ENCODE measurements around the gene NRCAM.
"Not testable (repeated sequence)": the region's sequence is repeated elsewhere in the genome, so short reads cannot be mapped to it uniquely, and the experiment has no call there.

The NRCAM gene

GRCh38 chr7:108283252-108283651, 173.0 kb downstream of the NRCAM start:
- no peak for TF ChIP-seq CTCF (IDR thresholded peaks at IDR 0.05)
- Histone ChIP-seq H3K36me3 (no peaks in the 10 kb centered on the region), H3K27ac (no peak overlapping the region), H3K4me3 (ENCODE audit: low read depth in 1 of 2, low read length in 1 of 2) (no peak overlapping the region), H3K27me3 (peaks cover 5% of the 10 kb centered on the region), H3K4me1 (ENCODE audit: control insufficient read depth in 1 of 2, insufficient read depth in 1 of 2, low read depth in 1 of 2, low read length in 1 of 2) (no peaks in the 10 kb centered on the region), H3K9me3 (no peaks in the 10 kb centered on the region)

GRCh38 chr7:108282427-108282996, 173.7 kb downstream of the NRCAM start:
- Histone ChIP-seq H3K4me1 (ENCODE audit: control insufficient read depth in 1 of 2, insufficient read depth in 1 of 2, low read depth in 1 of 2, low read length in 1 of 2) (no peaks in the 10 kb centered on the region), H3K27ac (no peak overlapping the region), H3K27me3 (peaks cover 5% of the 10 kb centered on the region), H3K9me3 (no peaks in the 10 kb centered on the region), H3K36me3 (no peaks in the 10 kb centered on the region), H3K4me3 (ENCODE audit: low read depth in 1 of 2, low read length in 1 of 2) (no peak overlapping the region)
- no peak for TF ChIP-seq CTCF (IDR thresholded peaks at IDR 0.05)

- Histone ChIP-seq H3K27ac (no peak overlapping the region), H3K4me1 (ENCODE audit: control insufficient read depth in 1 of 2, insufficient read depth in 1 of 2, low read depth in 1 of 2, low read length in 1 of 2) (no peaks in the 10 kb centered on the region), H3K4me3 (ENCODE audit: low read depth in 1 of 2, low read length in 1 of 2) (no peak overlapping the region), H3K27me3 (peaks cover 5% of the 10 kb centered on the region), H3K36me3 (no peaks in the 10 kb centered on the region), H3K9me3 (no peaks in the 10 kb centered on the region)
- no peak for TF ChIP-seq CTCF (IDR thresholded peaks at IDR 0.05)
Measured at GRCh38 chr7:108280136-108280535, 176.1 kb downstream of the NRCAM start.

GRCh38 chr7:108278776-108279175, 177.5 kb downstream of the NRCAM start:
- Histone ChIP-seq H3K4me3 (ENCODE audit: low read depth in 1 of 2, low read length in 1 of 2) (no peak overlapping the region), H3K9me3 (no peaks in the 10 kb centered on the region), H3K4me1 (ENCODE audit: control insufficient read depth in 1 of 2, insufficient read depth in 1 of 2, low read depth in 1 of 2, low read length in 1 of 2) (no peaks in the 10 kb centered on the region), H3K27me3 (no peaks in the 10 kb centered on the region), H3K36me3 (no peaks in the 10 kb centered on the region), H3K27ac (no peak overlapping the region)
- TF ChIP-seq CTCF (IDR thresholded peaks at IDR 0.05), result no peak

GRCh38 chr7:108278281-108278680, 178.0 kb downstream of the NRCAM start:
- no peak for TF ChIP-seq CTCF (IDR thresholded peaks at IDR 0.05)
- Histone ChIP-seq H3K9me3 (no peaks in the 10 kb centered on the region), H3K27ac (no peak overlapping the region), H3K4me1 (ENCODE audit: control insufficient read depth in 1 of 2, insufficient read depth in 1 of 2, low read depth in 1 of 2, low read length in 1 of 2) (no peaks in the 10 kb centered on the region), H3K36me3 (no peaks in the 10 kb centered on the region), H3K4me3 (ENCODE audit: low read depth in 1 of 2, low read length in 1 of 2) (no peak overlapping the region), H3K27me3 (no peaks in the 10 kb centered on the region)

- H3K27me3 ChIP-seq; H3K27ac ChIP-seq; H3K36me3 ChIP-seq; H3K4me1 ChIP-seq (ENCODE audit: control insufficient read depth in 1 of 2, insufficient read depth in 1 of 2, low read depth in 1 of 2, low read length in 1 of 2); H3K9me3 ChIP-seq; H3K4me3 ChIP-seq (ENCODE audit: low read depth in 1 of 2, low read length in 1 of 2): not testable (repeated sequence)
Measured at GRCh38 chr7:108274447-108274846, 181.8 kb downstream of the NRCAM start.

GRCh38 chr7:108272891-108273290, 183.3 kb downstream of the NRCAM start:
- H3K4me3 ChIP-seq (ENCODE audit: low read depth in 1 of 2, low read length in 1 of 2); H3K9me3 ChIP-seq; H3K4me1 ChIP-seq (ENCODE audit: control insufficient read depth in 1 of 2, insufficient read depth in 1 of 2, low read depth in 1 of 2, low read length in 1 of 2): not testable (repeated sequence)

More at GRCh38 chr7:108272891-108273290, 183.3 kb downstream of the NRCAM start:
- H3K27me3 ChIP-seq, H3K36me3 ChIP-seq, H3K27ac ChIP-seq: not testable (repeated sequence)
